GM13977 (cell line): ENCODE measurements around the gene TMEM218.

Source experiments
- DNase-seq: peaks from one replicate; pipeline ENCODE4 v3.0.0; 2012; ENCODE audit warnings: low spot score
- CTCF ChIP-seq: IDR thresholded peaks from 2 replicates; pipeline ENCODE4 v1.5.1; 2012; ENCODE audit warnings: mild to moderate bottlenecking, control low read depth; ENCODE audit not compliant: insufficient read depth; ENCODE audit errors: extremely low read depth, missing control alignments
- in situ Hi-C: fragments of 300-500 bp; cut with MboI; formaldehyde crosslinking; loops from one replicate; pipeline ENCODE4 v1.12.0; 2022; ENCODE audit warnings: low sequenced_read_pairs, low pct_unique_long_range_greater_than_20kb, mixed read lengths, inconsistent platforms; ENCODE audit not compliant: unreplicated experiment

The TMEM218 gene

GRCh38 chr11:125136001-125136400 is 24.6 kb upstream of the TMEM218 start:
- in situ Hi-C loops = no loop called here
- no peak for TF ChIP-seq CTCF

DNA sequence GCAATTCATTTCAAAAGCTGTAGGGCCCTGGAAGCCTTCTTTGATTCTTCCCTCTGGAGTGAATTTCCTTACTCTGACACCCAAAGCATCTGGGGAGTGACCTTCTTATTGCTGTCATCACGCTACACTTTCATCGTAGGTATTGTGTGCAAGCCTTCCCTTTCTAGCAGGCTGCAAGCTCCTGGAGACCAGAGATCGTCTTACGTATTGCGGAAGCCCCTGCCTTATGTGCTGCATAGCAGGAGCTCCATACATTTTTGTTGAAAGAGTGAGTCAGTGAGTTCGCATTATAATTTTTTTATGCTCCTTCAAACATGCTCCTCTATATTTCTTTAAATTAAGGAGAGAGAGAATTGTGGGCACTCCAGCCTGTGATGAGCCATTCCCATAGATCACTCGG is 21.2 kb upstream of the TMEM218 start:
- in situ Hi-C loops = no loop called here
- no peak for DNase-seq
- TF ChIP-seq CTCF = no peak

More at GRCh38 chr11:125136001-125136400, 24.6 kb upstream of the TMEM218 start:
- no peak for DNase-seq

DNA sequence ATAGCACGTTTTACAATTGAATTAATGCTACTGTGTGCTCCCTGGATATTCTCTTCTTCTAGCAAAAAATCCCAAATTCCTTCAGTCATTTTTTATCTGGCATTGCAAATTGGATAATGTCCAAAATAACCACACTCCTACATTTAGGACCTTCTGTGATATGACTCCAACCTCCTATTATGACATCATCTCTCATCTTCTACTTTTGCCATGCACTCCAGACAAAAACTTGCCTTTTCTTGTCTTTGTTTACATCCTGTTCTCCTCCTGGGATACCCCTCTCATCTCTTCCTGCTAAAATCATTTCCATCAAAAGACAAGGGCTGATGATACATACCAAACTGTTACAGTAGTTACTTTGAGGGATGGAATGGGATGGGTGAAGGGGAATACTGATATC is 20.6 kb upstream of the TMEM218 start:
- in situ Hi-C loops = no loop called here
- no peak for DNase-seq
- TF ChIP-seq CTCF = no peak

DNA sequence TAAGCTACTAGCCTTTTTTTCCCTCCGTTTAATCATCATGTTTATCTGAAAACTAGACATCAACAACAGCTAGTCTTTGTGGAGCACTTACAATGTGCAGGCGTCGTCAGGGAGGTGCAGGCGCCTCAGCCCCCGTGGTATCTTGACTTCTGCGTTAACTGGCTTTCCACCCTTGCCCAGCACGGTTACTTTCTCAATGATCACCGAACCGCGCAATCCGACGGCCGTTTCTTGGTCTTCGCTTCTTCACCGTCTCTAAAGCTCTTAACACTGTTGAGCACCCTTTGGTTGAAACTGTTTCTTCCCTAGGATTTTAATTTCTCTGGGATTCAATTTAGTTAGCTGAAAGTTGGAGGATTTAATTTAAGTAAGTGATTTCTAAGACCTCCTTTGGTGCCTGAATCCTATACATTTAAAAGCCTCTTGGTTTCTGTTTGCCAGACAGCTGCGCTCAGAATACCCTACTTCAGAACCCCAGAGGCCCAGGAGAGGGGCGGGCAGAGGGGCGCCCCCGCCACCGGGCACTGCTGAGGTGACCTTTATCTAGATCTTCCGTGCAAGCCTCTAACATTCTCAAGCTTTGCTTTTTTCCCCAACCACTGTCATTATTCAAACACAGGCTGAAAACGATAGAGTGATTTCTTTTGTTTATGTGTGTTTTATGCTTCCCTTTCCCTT is 18.0 kb upstream of the TMEM218 start:
- in situ Hi-C loops = no loop called here
- DNase-seq = no peak
- no peak for TF ChIP-seq CTCF

- in situ Hi-C loops = no loop called here
- no peak for DNase-seq
- no peak for TF ChIP-seq CTCF
Observed at GRCh38 chr11:125128450-125128849, 17.0 kb upstream of the TMEM218 start.

GRCh38 chr11:125124618-125124992 is 13.2 kb upstream of the TMEM218 start:
- no peak for DNase-seq
- TF ChIP-seq CTCF = no peak
- in situ Hi-C loops = no loop called here
